Measurements from ENCODE around the gene CDK18.
A peak's percentile ranks its signal among the peaks of the same experiment; 100 is the strongest.
"Not testable (repeated sequence)": the region's sequence is repeated elsewhere in the genome, so short reads cannot be mapped to it uniquely, and the experiment has no call there.

The CDK18 gene

GRCh38 chr1:205475855-205476254, 28.6 kb upstream of the CDK18 start:
- DNase-seq (ENCODE audit: low read depth): no peak
- H3K4me3 ChIP-seq (ENCODE audit: low read length): no peak overlapping the region
- no peak for TF ChIP-seq CTCF (conservative IDR thresholded peaks at IDR 0.05; ENCODE audit: low read depth, low read length)

GRCh38 chr1:205476648-205477047, 27.8 kb upstream of the CDK18 start:
- no peak for TF ChIP-seq CTCF (conservative IDR thresholded peaks at IDR 0.05; ENCODE audit: low read depth, low read length)
- no peak overlapping the region for H3K4me3 ChIP-seq (ENCODE audit: low read length)
- DNase-seq (ENCODE audit: low read depth): no peak

GRCh38 chr1:205477121-205477758, 27.2 kb upstream of the CDK18 start:
- H3K4me3 ChIP-seq (ENCODE audit: low read length): no peak overlapping the region
- DNase-seq (ENCODE audit: low read depth): no peak
- peak; percentile 1 for TF ChIP-seq CTCF (conservative IDR thresholded peaks at IDR 0.05; ENCODE audit: low read depth, low read length)

- peak; percentile 81 for DNase-seq (ENCODE audit: low read depth)
- TF ChIP-seq CTCF (conservative IDR thresholded peaks at IDR 0.05; ENCODE audit: low read depth, low read length): no peak
- no peak overlapping the region for H3K4me3 ChIP-seq (ENCODE audit: low read length)
Measured at GRCh38 chr1:205477759-205478247, 26.7 kb upstream of the CDK18 start.

GRCh38 chr1:205478985-205479384, 25.5 kb upstream of the CDK18 start:
- not testable (repeated sequence) for H3K4me3 ChIP-seq (ENCODE audit: low read length); DNase-seq (ENCODE audit: low read depth)

- no peak for TF ChIP-seq CTCF (conservative IDR thresholded peaks at IDR 0.05; ENCODE audit: low read depth, low read length)
- no peak overlapping the region for H3K4me3 ChIP-seq (ENCODE audit: low read length)
- DNase-seq (ENCODE audit: low read depth): no peak
Measured at GRCh38 chr1:205480349-205480985, 24.0 kb upstream of the CDK18 start.

- H3K4me3 ChIP-seq (ENCODE audit: low read length): no peak overlapping the region
- DNase-seq (ENCODE audit: low read depth): no peak
- no peak for TF ChIP-seq CTCF (conservative IDR thresholded peaks at IDR 0.05; ENCODE audit: low read depth, low read length)
Measured at GRCh38 chr1:205481218-205481617, 23.3 kb upstream of the CDK18 start.

Data from retinal pigment epithelial cell (primary cell).